ENCODE results near the gene STAC.

GRCh38 chr3:36408146-36408545, 27.8 kb downstream of the STAC start:
- TF ChIP-seq CTCF (conservative IDR thresholded peaks at IDR 0.05; ENCODE audit: low read depth, low read length) (peak; percentile 54), EZH2 (IDR thresholded peaks at IDR 0.05; ENCODE audit: low read length, unreplicated experiment) (no peak)
